H1 (cell line): ENCODE measurements around the gene TMEM72. TPM values are rescaled to one million over a fixed set of nuclear protein-coding genes. Genes with fewer than 3 reads are reported as not detected.

Source experiments
- CTCF ChIA-PET: fragments of 300-600 bp; sonication (Branson Sonifier 250); formaldehyde crosslinking; loops from one replicate; lab custom pipeline; 2021; ENCODE audit not compliant: partially characterized antibody; lab: Charles Lee
- POLR2A ChIA-PET: fragments of 300-600 bp; sonication (Branson Sonifier 250); formaldehyde crosslinking; loops from one replicate; lab custom pipeline; 2021; ENCODE audit warnings: inconsistent platforms; ENCODE audit not compliant: partially characterized antibody; lab: Charles Lee
- DNase-seq, 2 experiments: peaks; one replicate each; pipeline versions ENCODE4 v3.0.0 to v3.0.0-alpha.2; 2010 to 2022; ENCODE audit warnings: low spot score in 2 of 2, low read depth in 1 of 2, mixed read lengths in 1 of 2
- FAIRE-seq: peaks from 2 replicates; lab custom pipeline; 2011; peaks lifted over from hg19 to GRCh38; lab: Jason Lieb, UNC
- H2AFZ ChIP-seq: 2 replicates; pipeline ENCODE4 v1.8.1; 2012; ENCODE audit warnings: low read length, inconsistent platforms
- H2AK5ac ChIP-seq: 2 replicates; pipeline ENCODE4 v1.6.1; 2013; ENCODE audit warnings: low read depth, low read length
- H2BK120ac ChIP-seq: replicated peaks from 2 replicates; pipeline ENCODE3; 2013; ENCODE audit warnings: low read depth, low read length, inconsistent platforms
- H2BK12ac ChIP-seq: 2 replicates; pipeline ENCODE4 v1.6.1; 2013; ENCODE audit warnings: low read depth, low read length
- H2BK15ac ChIP-seq: 2 replicates; pipeline ENCODE4 v1.6.1; 2013; ENCODE audit warnings: low read length
- H2BK20ac ChIP-seq: 2 replicates; pipeline ENCODE4 v1.6.1; 2013; ENCODE audit warnings: low read length
- H2BK5ac ChIP-seq: 2 replicates; pipeline ENCODE4 v1.6.1; 2013; ENCODE audit warnings: low read depth, low read length
- H3K14ac ChIP-seq: 2 replicates; pipeline ENCODE4 v1.6.1; 2013; ENCODE audit warnings: inconsistent platforms; ENCODE audit not compliant: insufficient read length
- H3K18ac ChIP-seq: 2 replicates; pipeline ENCODE4 v1.6.1; 2013; ENCODE audit warnings: low read length; ENCODE audit errors: extremely low read depth
- H3K23ac ChIP-seq: 2 replicates; pipeline ENCODE4 v1.6.1; 2013; ENCODE audit warnings: inconsistent platforms; ENCODE audit not compliant: insufficient read length
- H3K23me2 ChIP-seq: 2 replicates; pipeline ENCODE4 v1.6.1; 2013; ENCODE audit warnings: low read depth, low read length
- H3K27ac ChIP-seq: 2 replicates; pipeline ENCODE4 v1.6.1; 2011; ENCODE audit warnings: low read depth, low read length, inconsistent platforms
- H3K27me3 ChIP-seq, 4 experiments: replicated peaks in 1 of 4; 1 replicate in 1 of 4; 2 replicates in 3 of 4; pipeline versions ENCODE4 v1.6.1 to v1.8.1; 2011 to 2013; ENCODE audit warnings: low read length in 3 of 4, mild to moderate bottlenecking in 3 of 4, inconsistent platforms in 2 of 4, mixed read lengths in 2 of 4, moderate library complexity in 1 of 4; ENCODE audit not compliant: control insufficient read depth in 3 of 4, insufficient read depth in 3 of 4; ENCODE audit errors: extremely low read depth in 1 of 4
- H3K36me3 ChIP-seq, 4 experiments: 2 replicates each; pipeline versions ENCODE4 v1.6.1 to v1.8.1; 2011 to 2013; ENCODE audit warnings: mild to moderate bottlenecking in 4 of 4, low read length in 3 of 4, moderate library complexity in 2 of 4, control low read depth in 1 of 4, inconsistent platforms in 1 of 4; ENCODE audit not compliant: insufficient read depth in 4 of 4, control insufficient read depth in 2 of 4
- H3K4ac ChIP-seq: replicated peaks from 2 replicates; pipeline ENCODE3; 2013; ENCODE audit warnings: low read length, low read depth, mixed read lengths, inconsistent platforms; ENCODE audit not compliant: insufficient read length
- H3K4me1 ChIP-seq, 4 experiments: replicated peaks in 1 of 4; 1 replicate in 1 of 4; 2 replicates in 3 of 4; pipeline versions ENCODE4 v1.6.1 to v1.8.1; 2011 to 2013; ENCODE audit warnings: low read length in 3 of 4, inconsistent platforms in 2 of 4, mixed read lengths in 1 of 4; ENCODE audit not compliant: insufficient read depth in 4 of 4, control insufficient read depth in 3 of 4
- H3K4me2 ChIP-seq, 2 experiments: 2 replicates each; pipeline versions ENCODE4 v1.6.1 to v1.8.1; 2011 to 2013; ENCODE audit warnings: low read depth in 2 of 2, low read length in 2 of 2, control low read depth in 1 of 2, inconsistent platforms in 1 of 2, mild to moderate bottlenecking in 1 of 2; ENCODE audit not compliant: insufficient read depth in 1 of 2
- H3K4me3 ChIP-seq, 4 experiments: fragments of 200-600, 300-600 bp in 1 of 4; sonication (generic), shearing (Covaris generic), sonication (Bioruptor Twin) in 1 of 4; 2 replicates each; pipeline versions ENCODE4 v1.5.1 to v1.8.1; 2011 to 2016; ENCODE audit warnings: low read length in 4 of 4, low read depth in 3 of 4, control low read depth in 2 of 4, inconsistent platforms in 2 of 4, mild to moderate bottlenecking in 2 of 4, mixed read lengths in 1 of 4, moderate library complexity in 1 of 4; ENCODE audit not compliant: insufficient read depth in 2 of 4; ENCODE audit errors: extremely low read depth in 1 of 4
- H3K56ac ChIP-seq: replicated peaks from 2 replicates; pipeline ENCODE3; 2013; ENCODE audit warnings: low read depth, mild to moderate bottlenecking, mixed read lengths, low read length, inconsistent platforms; ENCODE audit not compliant: insufficient read length
- H3K79me1 ChIP-seq: 2 replicates; pipeline ENCODE4 v1.6.1; 2013; ENCODE audit warnings: low read depth, low read length, control low read depth
- H3K79me2 ChIP-seq, 2 experiments: 2 replicates each; pipeline versions ENCODE4 v1.6.1 to v1.8.1; 2012 to 2013; ENCODE audit warnings: low read length in 2 of 2, mild to moderate bottlenecking in 2 of 2, inconsistent platforms in 1 of 2; ENCODE audit not compliant: insufficient read depth in 2 of 2, control insufficient read depth in 1 of 2
- H3K9ac ChIP-seq, 4 experiments: replicated peaks in 1 of 4; 1 replicate in 1 of 4; 2 replicates in 3 of 4; pipeline versions ENCODE4 v1.6.1 to v1.8.1; 2011 to 2013; ENCODE audit warnings: low read depth in 3 of 4, low read length in 3 of 4, control low read depth in 2 of 4, mild to moderate bottlenecking in 2 of 4, moderate library complexity in 2 of 4, inconsistent platforms in 1 of 4; ENCODE audit errors: extremely low read depth in 1 of 4
- H3K9me3 ChIP-seq, 2 experiments: 2 replicates each; pipeline versions ENCODE4 v1.6.1 to v1.8.1; 2012 to 2013; ENCODE audit warnings: mild to moderate bottlenecking in 2 of 2, moderate library complexity in 2 of 2, control low read depth in 1 of 2, inconsistent platforms in 1 of 2, low read depth in 1 of 2, low read length in 1 of 2, mixed read lengths in 1 of 2; ENCODE audit not compliant: insufficient read depth in 2 of 2
- H4K20me1 ChIP-seq, 2 experiments: replicated peaks in 1 of 2; 2 replicates each; pipeline versions ENCODE3 to v1.8.1; 2011 to 2013; ENCODE audit warnings: inconsistent platforms in 2 of 2, low read length in 2 of 2, mild to moderate bottlenecking in 1 of 2; ENCODE audit not compliant: insufficient read depth in 2 of 2, control insufficient read depth in 1 of 2
- H4K5ac ChIP-seq: 2 replicates; pipeline ENCODE4 v1.6.1; 2013; ENCODE audit warnings: low read length, low read depth, mixed read lengths, inconsistent platforms; ENCODE audit not compliant: insufficient read length
- H4K8ac ChIP-seq: 2 replicates; pipeline ENCODE4 v1.8.0; 2013; ENCODE audit warnings: mild to moderate bottlenecking, moderate library complexity, low read length, inconsistent platforms; ENCODE audit not compliant: insufficient read depth; ENCODE audit errors: extremely low read depth
- H4K91ac ChIP-seq: replicated peaks from 2 replicates; pipeline ENCODE3; 2013; ENCODE audit warnings: low read length, mixed read lengths, inconsistent platforms; ENCODE audit not compliant: insufficient read length
- ASH2L ChIP-seq: fragments of 200-600, 300-600 bp; sonication (generic); IDR thresholded peaks from one replicate; pipeline ENCODE4 v1.7.1; 2017; ENCODE audit warnings: low read length
- ATF3 ChIP-seq: IDR thresholded peaks from 2 replicates; pipeline ENCODE4 v1.6.1; 2011; ENCODE audit warnings: low read depth, mild to moderate bottlenecking, low read length; ENCODE audit not compliant: insufficient read depth
- BRCA1 ChIP-seq: IDR thresholded peaks from 2 replicates; pipeline ENCODE4 v1.6.1; 2012; ENCODE audit warnings: low read depth, low read length, improper control_type of control experiment
- CEBPB ChIP-seq: IDR thresholded peaks from 2 replicates; pipeline ENCODE4 v1.6.1; 2012; ENCODE audit warnings: low read depth, low read length
- CTBP2 ChIP-seq: IDR thresholded peaks from 2 replicates; pipeline ENCODE4 v1.7.0; 2011; ENCODE audit warnings: borderline replicate concordance, mild to moderate bottlenecking, moderate library complexity, mixed read lengths, low read length; ENCODE audit not compliant: insufficient read depth, insufficient read length
- FOSL1 ChIP-seq: IDR thresholded peaks from 2 replicates; pipeline ENCODE4 v1.6.1; 2011; ENCODE audit warnings: mild to moderate bottlenecking, low read depth, low read length, moderate library complexity; ENCODE audit not compliant: insufficient read depth
- MAX ChIP-seq: IDR thresholded peaks from 2 replicates; pipeline ENCODE4 v1.6.1; 2012; ENCODE audit warnings: inconsistent platforms
- NRF1 ChIP-seq: IDR thresholded peaks from 2 replicates; pipeline ENCODE4 v1.6.1; 2011; ENCODE audit warnings: mild to moderate bottlenecking, low read depth, low read length, improper control_type of control experiment
- POU5F1 ChIP-seq: IDR thresholded peaks from 2 replicates; pipeline ENCODE4 v1.6.1; 2011; ENCODE audit warnings: low read depth, mild to moderate bottlenecking, low read length, moderate library complexity
- RBBP5 ChIP-seq: IDR thresholded peaks from 2 replicates; pipeline ENCODE4 v1.7.1; 2012; ENCODE audit warnings: low read depth, mild to moderate bottlenecking, inconsistent platforms, low read length, moderate library complexity, borderline replicate concordance
- WGBS, 2 experiments: shearing (Covaris generic) in 1 of 2; methylation state at CpG; one replicate each; pipeline versions ENCODE4 v1.1.6 to v1.1.7; 2013 to 2015; ENCODE audit warnings: low lambda C conversion rate in 2 of 2, mixed read lengths in 2 of 2, inconsistent platforms in 1 of 2, low coverage in 1 of 2, missing lambda C conversion rate in 1 of 2; ENCODE audit not compliant: insufficient replicate concordance in 2 of 2, insufficient coverage in 1 of 2, insufficient read length in 1 of 2; ENCODE audit errors: extremely low coverage in 1 of 2, missing lambda C conversion rate in 1 of 2; 5-methylcytosine and 5-hydroxymethylcytosine counted together
- polyA plus RNA-seq, 7 experiments: library from polyadenylated mRNA; depleted of rRNA in 3 of 7; stranded (reverse) in 5 of 7; unstranded in 2 of 7; fragments of >200 nt in 5 of 7; fragments of 200-250 nt in 2 of 7; gene quantifications; 1 replicate in 5 of 7; 2 replicates in 1 of 7; 4 replicates in 1 of 7; pipeline versions ENCODE4 v1.2.1 to v1.2.3, GENCODE V29; 2011 to 2013; ENCODE audit warnings: missing spikeins in 2 of 7, mixed read lengths in 2 of 7
- total RNA-seq: library from RNA; stranded (reverse); fragmentation: NEBNext Ultra II Directional; extraction: Animal tissue kit (Norgen Biotek cat#: 25700); gene quantifications from 2 replicates; pipeline ENCODE4 v1.2.1, GENCODE V29; 2021

Gene TMEM72
- total and polyA plus RNA-seq, 2 of the 8 experiments (the other 6 are each of a cell fraction or from before 2014, with no cell fraction given), result not detected

GRCh38 chr10:44974628-44975430 lies 63.7 kb downstream of the TMEM72 start:
- Histone ChIP-seq H3K18ac (peak overlapping the region; percentile 95), H3K27ac (no peak overlapping the region; the same call in 1 of the 2 replicates), H4K20me1 (no peaks in the 10 kb centered on the region), H3K27me3 (no peaks in the 10 kb centered on the region; a peak in 1 of 7 replicates), H4K8ac (peak overlapping the region; percentile 86), H2BK15ac (no peak overlapping the region), H3K4me1 (peaks cover 25 to 51% (median 36%) of the 10 kb centered on the region in 4 experiments), H3K23ac (no peak overlapping the region), H3K79me1 (no peaks in the 10 kb centered on the region), H2BK5ac (peak overlapping the region; percentile 75; the same call in 1 of the 2 replicates), H2BK120ac (no peak overlapping the region), H3K9me3 (no peaks in the 10 kb centered on the region), H3K9ac (peak overlapping the region in 2 of 4 experiments; percentile 18 to 25; a peak in 2 of 7 replicates), H3K56ac (peak overlapping the region; percentile 12), H4K5ac (peak overlapping the region; percentile 56), H3K4me2 (peak overlapping the region; percentile 65 to 85), H3K36me3 (peaks cover 0 to 6% (median 0%) of the 10 kb centered on the region in 4 experiments; a peak in 3 of 8 replicates), H2BK20ac (no peak overlapping the region), H2AK5ac (no peak overlapping the region), H3K79me2 (no peaks in the 10 kb centered on the region), H2BK12ac (peak overlapping the region; percentile 87; the same call in 1 of the 2 replicates), H3K4me3 (peak overlapping the region; percentile 32 to 64 (median 46)), H4K91ac (peak overlapping the region; percentile 31), H3K4ac (no peak overlapping the region), H3K14ac (no peak overlapping the region), H2AFZ (peak overlapping the region; percentile 27; the same call in 1 of the 2 replicates), H3K23me2 (peaks cover 11% of the 10 kb centered on the region; the same call in 1 of the 2 replicates)
- DNase-seq (peak in 1 of 2 experiments; percentile 88), FAIRE-seq (no peak)
- 6% methylated on average over 33 of the region's 46 CpGs; no CpG with 5 or more reads in 1 of the 2 experiments for WGBS, 2 experiments
- ChIA-PET CTCF (interaction anchor here (0.6 to 2.9 kb wide), 13 partner anchors 8 to 377 kb away, joined by 3 to 40 read pairs (median 6); no protein-coding TSS in a partner anchor), POLR2A (interaction anchor here (0.7 to 2.3 kb wide), 7 partner anchors 8 to 42 kb away, joined by 3 to 11 read pairs (median 4); no protein-coding TSS in a partner anchor)
- no peak for TF ChIP-seq POU5F1
- peak; percentile 61 for TF ChIP-seq CTBP2
- no peak for TF ChIP-seq FOSL1
- TF ChIP-seq ASH2L, result peak; percentile 74
- TF ChIP-seq RBBP5, result peak; percentile 82; the same call in 1 of the 2 replicates
- no peak for TF ChIP-seq BRCA1
- no peak for TF ChIP-seq MAX
- TF ChIP-seq CEBPB, result no peak
- no peak for TF ChIP-seq ATF3
- TF ChIP-seq NRF1, result no peak
